PFSK-1 (cell line): ENCODE measurements around the gene ZNF777.

ENCODE experiments used
- POLR2AphosphoS5 ChIP-seq: IDR thresholded peaks from 2 replicates; pipeline ENCODE4 v1.6.1; 2012; ENCODE audit warnings: low read depth, mild to moderate bottlenecking, control low read depth, low read length, moderate library complexity
- REST ChIP-seq, 2 experiments: IDR thresholded peaks; 2 replicates each; pipeline versions ENCODE4 v1.6.1 to v1.8.0; 2011 to 2012; ENCODE audit warnings: low read depth in 2 of 2, low read length in 2 of 2, control low read depth in 1 of 2, inconsistent platforms in 1 of 2, mild to moderate bottlenecking in 1 of 2, moderate library complexity in 1 of 2; ENCODE audit not compliant: insufficient read depth in 1 of 2

GRCh38 chr7:149422914-149423301, 38.0 kb downstream of the ZNF777 start:
- no peak for TF ChIP-seq POLR2AphosphoS5
- no peak for TF ChIP-seq REST (IDR thresholded peaks at IDR 0.05; ENCODE audit: insufficient read depth in 1 of 2, low read depth in 2 of 2, low read length in 2 of 2)
